ENCODE measurements around the gene ALOXE3.

DNA sequence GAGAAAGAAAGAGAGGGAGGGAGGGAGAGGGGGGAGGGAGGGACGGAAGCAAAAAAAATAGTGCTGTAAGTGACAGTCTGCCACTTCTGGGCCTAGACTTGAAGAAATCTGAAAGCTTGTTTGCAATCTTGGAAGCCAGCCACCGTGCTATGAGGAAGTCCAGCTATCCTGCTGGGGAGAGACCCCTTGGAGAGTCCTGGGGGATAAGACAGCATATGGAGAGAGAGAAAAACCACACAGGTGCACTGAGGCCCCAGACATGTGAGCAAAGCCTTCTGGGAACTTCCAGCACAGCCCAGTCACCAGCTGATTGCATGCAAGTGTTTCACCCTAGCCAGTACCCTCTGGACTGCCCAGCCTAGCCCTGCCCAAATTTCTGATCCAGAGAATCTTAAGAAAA lies 18.2 kb downstream of the ALOXE3 start:
- TF ChIP-seq, protein P1, sequence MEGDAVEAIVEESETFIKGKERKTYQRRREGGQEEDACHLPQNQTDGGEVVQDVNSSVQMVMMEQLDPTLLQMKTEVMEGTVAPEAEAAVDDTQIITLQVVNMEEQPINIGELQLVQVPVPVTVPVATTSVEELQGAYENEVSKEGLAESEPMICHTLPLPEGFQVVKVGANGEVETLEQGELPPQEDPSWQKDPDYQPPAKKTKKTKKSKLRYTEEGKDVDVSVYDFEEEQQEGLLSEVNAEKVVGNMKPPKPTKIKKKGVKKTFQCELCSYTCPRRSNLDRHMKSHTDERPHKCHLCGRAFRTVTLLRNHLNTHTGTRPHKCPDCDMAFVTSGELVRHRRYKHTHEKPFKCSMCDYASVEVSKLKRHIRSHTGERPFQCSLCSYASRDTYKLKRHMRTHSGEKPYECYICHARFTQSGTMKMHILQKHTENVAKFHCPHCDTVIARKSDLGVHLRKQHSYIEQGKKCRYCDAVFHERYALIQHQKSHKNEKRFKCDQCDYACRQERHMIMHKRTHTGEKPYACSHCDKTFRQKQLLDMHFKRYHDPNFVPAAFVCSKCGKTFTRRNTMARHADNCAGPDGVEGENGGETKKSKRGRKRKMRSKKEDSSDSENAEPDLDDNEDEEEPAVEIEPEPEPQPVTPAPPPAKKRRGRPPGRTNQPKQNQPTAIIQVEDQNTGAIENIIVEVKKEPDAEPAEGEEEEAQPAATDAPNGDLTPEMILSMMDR (IDR thresholded peaks at IDR 0.05; ENCODE audit: low read length): no peak
- no peak for TF ChIP-seq EZH2 (IDR thresholded peaks at IDR 0.05; ENCODE audit: borderline replicate concordance, low read length)
